ENCODE measurements around the gene PIGX.
"Not testable (repeated sequence)": the region's sequence is repeated elsewhere in the genome, so short reads cannot be mapped to it uniquely, and the experiment has no call there.

PIGX gene

DNA sequence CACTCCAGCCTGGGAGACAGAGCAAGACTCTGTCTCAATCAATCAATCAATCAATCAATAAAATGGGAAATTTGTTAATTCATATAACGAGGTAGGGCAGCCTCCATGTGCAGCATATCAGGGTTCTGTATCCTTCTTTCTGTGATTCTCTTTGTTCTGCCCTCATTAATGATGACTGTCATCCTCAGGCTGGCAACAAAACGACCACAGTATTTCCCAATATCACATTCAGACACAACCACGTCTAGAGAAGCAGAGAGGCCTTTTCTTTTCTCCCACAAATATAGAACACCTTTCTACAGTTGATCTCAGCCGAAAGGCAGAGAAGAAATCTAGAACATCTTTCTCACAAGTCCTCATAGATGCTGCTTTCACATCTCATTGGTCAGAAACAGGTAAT is 11.4 kb upstream of the PIGX start:
- no peak for DNase-seq (ENCODE audit: low read depth in 1 of 2, low spot score in 1 of 2)

- no peak for DNase-seq (ENCODE audit: low read depth in 1 of 2, low spot score in 1 of 2)
These were observed 5.8 kb upstream of the PIGX start for GRCh38 chr3:196706327-196706726.

- no peak for DNase-seq (ENCODE audit: low read depth in 1 of 2, low spot score in 1 of 2)
These were observed 5.4 kb upstream of the PIGX start for GRCh38 chr3:196706731-196707130.

GRCh38 chr3:196707566-196707965 is 4.6 kb upstream of the PIGX start:
- no peak for DNase-seq (ENCODE audit: low read depth in 1 of 2, low spot score in 1 of 2)

DNA sequence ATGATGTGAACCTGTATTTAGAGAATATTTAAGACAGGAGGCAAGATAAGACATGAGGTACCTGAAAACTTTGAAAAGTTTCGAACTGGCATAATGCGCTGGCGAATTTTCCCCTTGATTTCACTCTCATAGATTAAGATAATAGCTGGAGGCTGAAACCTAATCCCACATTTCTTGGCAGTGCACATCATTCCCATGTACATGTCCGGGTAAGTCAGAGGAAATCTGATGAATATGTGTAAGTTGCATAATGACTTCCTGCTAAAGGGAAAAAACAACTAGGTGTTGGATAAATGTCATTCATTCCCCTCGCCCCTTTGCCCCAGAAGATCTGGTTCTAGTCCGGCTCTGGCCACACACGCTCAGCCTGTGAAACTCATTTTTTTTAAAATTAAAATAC is 3.7 kb upstream of the PIGX start:
- no peak for DNase-seq (ENCODE audit: low read depth in 1 of 2, low spot score in 1 of 2)

GRCh38 chr3:196712514-196713413 is 587 bp downstream of the PIGX start:
- DNase-seq (ENCODE audit: low read depth in 1 of 2, low spot score in 1 of 2) = peak; percentile 48 to 62

GRCh38 chr3:196717162-196717561 is 5.0 kb downstream of the PIGX start:
- DNase-seq (ENCODE audit: low read depth in 1 of 2, low spot score in 1 of 2) = not testable (repeated sequence)

- DNase-seq (ENCODE audit: low read depth in 1 of 2, low spot score in 1 of 2) = no peak
These were observed 8.9 kb downstream of the PIGX start for GRCh38 chr3:196721097-196721496.

DNA sequence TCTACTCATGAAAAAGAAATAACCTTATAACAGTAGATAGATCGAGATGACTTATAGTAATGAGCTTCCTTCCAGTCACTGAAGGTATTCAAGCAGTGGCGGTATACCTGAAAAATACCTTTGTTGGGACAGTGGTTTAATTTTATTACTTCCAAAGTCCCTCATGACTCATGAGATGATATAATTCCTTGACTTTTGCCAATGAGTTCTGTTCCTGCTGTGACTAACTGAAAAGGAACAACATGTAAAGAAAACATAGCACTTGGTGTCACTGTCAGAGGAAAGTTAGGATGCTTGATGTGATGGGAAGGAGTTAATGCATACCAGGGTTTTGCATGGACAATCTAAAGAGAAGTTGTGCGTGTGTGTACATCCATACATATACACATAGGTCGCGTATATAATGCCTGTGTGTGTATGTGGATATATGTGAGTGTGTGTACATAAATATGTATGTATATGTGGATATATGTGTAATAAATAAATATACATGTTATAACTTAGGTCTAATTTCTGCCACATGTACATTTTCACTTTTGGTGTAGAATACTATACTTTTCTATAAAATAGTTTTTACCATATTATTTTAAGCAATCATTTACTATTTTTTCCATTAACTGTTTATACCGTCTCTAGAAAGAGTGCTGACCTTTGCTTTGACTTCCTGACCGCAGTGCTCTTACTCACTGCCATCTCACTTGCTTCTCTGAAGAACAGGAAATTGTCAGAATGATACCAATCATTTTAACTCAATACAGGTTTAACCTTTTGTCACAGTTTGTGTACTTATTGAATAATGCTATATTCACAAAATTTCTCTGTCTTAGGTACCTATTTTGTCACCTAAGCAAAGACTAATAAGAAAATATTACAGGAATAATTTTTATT is 14.9 kb downstream of the PIGX start:
- no peak for DNase-seq (ENCODE audit: low read depth in 1 of 2, low spot score in 1 of 2)

- no peak for DNase-seq (ENCODE audit: low read depth in 1 of 2, low spot score in 1 of 2)
These were observed 23.6 kb downstream of the PIGX start for GRCh38 chr3:196735751-196736150.

DNA sequence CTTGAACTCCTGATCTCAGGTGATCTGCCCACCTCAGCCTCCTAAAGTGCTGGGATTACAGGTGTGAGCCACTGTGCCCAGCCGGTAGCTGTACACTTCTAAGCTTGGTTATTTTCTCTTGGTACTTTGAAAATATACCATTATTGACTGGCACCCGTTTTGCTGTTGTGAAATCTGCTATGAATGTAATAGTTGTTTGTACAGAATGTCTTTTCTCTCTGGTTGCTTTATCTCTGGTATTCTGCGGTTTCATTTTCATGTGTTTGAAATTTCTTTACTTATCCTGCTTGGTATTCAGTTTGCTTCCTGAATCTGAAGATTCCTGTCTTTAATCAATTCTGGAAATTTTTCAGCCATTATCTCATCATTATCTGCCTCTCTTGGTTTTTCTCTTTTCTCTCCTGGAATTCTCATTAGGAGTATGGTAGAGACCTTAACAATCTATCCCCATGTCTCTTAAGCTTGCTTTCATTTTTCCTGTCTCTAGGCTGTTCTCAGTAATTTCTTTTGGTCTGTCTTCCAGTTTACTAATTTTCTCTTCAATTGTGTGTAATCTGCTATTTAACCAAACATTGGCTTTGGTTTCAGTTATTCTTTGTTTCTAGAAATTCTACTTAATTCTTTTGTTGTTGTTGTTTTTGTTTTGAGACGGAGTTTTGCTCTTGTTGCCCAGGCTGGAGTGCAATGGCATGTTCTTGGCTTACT is 24.6 kb downstream of the PIGX start:
- no peak for DNase-seq (ENCODE audit: low read depth in 1 of 2, low spot score in 1 of 2)

GRCh38 chr3:196737655-196738054 is 25.5 kb downstream of the PIGX start:
- DNase-seq (ENCODE audit: low read depth in 1 of 2, low spot score in 1 of 2) = no peak

DNA sequence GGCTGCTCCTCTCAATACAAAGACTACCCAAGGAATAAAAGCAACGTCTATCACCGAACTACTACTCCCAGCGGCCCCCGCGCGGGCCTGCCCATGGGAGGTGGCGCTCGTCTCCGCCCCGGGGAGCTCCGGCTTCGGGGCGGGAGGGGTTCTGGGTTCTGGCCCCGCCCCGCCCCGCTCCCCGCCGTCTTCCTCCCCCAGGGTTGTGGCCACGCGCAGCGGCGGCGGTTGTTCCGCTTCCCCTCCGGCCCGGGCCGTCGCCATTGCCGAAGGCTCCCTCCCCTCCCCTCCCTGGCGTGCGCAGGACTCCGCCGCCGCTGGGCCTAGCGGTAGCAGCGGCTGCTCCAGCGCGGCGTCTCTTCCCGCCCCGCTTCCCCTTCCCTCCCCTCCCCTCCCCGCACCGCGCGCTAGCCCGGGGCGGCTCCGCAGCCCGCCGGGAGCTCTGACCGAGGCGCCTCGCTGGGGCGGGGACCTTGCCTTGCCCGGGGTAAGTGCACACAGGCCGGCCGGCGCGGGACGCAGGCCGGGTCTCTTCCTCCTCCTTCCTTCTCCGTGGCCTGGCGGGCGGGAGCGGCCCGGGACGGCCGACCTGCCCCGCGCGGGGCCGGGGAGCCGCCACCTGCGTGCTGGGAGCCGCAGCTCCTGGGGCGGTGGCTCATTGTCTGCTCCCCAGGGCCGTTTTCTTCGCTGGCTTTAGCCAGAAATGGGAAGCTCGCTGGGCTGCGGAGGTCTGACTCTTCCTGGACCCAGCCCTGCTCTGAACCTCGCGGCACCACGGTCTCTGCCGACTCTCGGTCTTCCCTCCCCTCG is 27.7 kb downstream of the PIGX start, which contains the start of gene PAK2:
PAK2 (plus strand) TSS at position 187 of the 810 bp plus-strand sequence. CDS start 42,790 bp downstream, outside the sequence.
- DNase-seq (ENCODE audit: low read depth in 1 of 2, low spot score in 1 of 2) = peak; percentile 87

DNA sequence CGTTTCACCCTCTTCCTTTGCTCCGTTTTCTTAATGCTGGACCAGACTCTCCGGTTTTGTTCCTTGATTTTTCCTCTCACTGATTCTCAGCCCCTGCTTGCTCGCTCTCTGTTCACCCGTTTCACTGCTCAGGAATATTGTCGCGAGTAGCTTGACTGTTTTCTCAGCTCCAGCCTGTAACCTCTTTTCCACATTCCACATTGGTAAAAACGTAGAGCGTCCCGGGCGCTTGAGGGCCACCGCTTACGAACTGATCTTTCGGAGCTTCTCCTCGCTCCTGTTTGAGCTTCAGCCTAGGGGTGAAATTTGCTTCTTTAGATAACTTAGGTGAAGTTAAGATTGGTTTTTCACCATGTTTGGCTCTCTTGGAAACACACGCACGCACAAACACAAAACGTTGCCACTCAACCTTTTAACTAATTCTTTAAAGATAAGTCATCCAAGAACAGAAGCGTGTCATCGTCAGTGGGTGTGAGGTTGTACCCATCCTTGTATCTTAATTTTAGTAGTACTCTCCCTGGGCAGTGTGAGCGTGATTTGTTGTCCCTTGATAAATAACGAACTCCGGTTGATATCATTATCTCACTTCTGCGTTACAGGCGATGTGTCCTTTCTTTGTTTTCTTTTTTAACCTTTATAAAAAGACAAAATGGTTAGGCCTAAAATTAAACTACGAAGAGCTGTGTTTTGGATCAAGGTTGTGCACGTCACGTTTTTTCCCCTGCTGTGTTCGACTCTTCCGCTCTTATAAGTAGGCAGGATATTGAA is 28.5 kb downstream of the PIGX start:
- no peak for DNase-seq (ENCODE audit: low read depth in 1 of 2, low spot score in 1 of 2)

DNA sequence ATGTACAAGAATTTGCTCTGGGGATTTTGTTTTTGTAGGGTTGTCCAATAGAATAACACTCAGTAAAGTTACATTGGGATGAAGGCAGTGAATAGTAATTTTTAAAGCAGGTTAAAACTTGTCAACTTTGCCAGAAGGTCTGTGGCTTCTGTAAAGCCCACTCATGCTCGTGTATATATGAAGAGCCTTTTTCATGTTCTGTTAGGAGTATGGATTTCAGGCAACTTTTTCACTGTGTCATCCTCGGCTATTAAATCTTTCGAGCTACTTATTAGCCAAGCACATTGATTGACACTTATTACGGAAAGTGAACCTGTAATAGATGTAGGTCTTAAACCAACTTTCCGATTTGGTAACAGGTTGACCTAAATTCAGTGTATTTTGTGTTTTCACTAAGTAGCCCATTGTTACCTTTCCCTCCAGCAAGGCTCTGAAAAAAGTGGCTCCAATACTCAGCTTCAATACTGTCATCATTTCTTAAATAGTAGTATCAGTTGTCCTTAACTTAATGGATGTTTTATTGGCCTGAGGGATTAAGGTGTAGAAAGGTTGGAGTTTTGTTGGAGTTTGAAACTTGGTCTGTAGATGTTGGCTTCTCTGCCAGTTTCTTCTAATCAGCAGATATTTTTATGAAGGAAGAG is 29.2 kb downstream of the PIGX start:
- no peak for DNase-seq (ENCODE audit: low read depth in 1 of 2, low spot score in 1 of 2)

DNA sequence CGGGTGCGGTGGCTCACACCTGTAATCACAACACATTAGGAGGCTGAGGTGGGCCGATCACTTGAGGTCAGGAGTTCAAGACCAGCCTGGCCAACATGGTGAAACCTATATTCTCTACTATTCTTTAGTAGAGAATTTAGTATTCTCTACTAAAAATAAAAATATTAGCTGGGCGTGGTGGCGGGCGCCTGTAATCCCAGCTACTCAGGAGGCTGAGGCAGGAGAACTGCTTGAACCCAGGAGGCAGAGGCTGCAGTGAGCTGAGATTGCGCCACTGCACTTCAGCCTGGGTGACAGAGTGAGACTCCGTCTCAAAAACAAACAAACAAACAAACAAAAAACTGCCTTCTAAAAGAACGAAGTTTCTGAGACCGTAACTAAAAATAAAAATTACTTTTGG is 31.4 kb downstream of the PIGX start:
- DNase-seq (ENCODE audit: low read depth in 1 of 2, low spot score in 1 of 2) = not testable (repeated sequence)

DNA sequence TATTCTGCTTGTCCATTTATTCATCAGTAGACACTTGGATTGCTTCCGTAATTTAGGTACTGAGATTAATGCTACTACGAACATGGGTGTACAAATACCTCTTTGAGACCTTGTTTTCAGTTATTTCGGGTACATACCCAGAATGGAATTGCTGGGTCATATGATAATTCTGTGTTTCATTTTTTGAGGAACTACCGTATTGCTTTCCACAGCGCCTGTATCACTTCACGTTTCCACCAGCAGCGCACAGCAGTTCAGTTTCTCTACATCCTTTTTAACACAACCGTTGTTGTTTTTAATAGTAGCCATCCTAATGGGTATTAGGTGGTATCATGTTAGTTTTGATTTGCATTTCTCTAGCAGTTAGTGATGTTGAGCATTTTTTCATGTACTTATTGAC is 36.9 kb downstream of the PIGX start:
- no peak for DNase-seq (ENCODE audit: low read depth in 1 of 2, low spot score in 1 of 2)

DNA sequence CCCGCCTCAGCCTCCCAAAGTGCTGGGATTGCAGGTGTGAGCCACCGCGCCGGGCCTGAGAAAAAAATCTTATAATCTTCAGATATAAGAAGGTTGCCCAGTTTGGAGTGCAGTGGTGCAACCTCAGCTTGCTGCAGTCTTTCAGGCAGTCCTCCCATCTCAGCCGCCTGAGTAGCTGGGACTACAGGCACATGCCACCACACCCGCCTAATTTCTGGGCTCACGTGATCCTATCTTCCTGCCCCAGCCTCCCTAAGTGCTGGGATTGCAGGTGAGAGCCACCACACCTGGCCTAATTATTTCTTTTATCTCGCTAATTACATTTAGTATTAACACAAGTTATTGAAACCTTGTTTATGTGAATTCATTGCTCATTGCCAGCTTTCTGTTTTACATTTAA is 41.0 kb downstream of the PIGX start:
- no peak for DNase-seq (ENCODE audit: low read depth in 1 of 2, low spot score in 1 of 2)

Data from stimulated activated CD4-positive, alpha-beta T cell treated with anti-CD3 and anti-CD28 coated beads, Interleukin-15, amount 100 ng/mL, for 1 hour (primary cell).